ENCODE measurements around the gene SEMA3C.
A peak's percentile ranks its signal among the peaks of the same experiment; 100 is the strongest.
"Not testable (repeated sequence)": the region's sequence is repeated elsewhere in the genome, so short reads cannot be mapped to it uniquely, and the experiment has no call there.

The SEMA3C gene

DNA sequence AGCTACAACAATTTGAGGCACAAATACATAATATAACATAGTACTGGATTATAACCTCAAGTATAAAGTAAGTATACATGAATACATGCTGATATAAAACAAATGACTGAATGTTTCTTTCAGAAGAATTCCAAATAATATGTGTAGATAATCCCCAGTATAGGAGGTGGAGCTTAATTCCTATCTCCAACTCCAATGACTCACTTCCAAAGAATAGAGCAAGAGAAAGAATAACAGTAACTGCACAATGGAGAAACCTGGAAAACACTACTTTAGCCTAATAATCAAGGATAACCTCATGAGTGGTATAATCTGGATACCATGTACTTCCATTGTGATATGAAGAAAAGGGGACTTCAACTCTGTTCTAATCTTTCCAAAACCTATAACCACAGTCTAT is 13.7 kb upstream of the SEMA3C start:
- Histone ChIP-seq H3K27ac (ENCODE audit: low read depth, low read length) (no peak overlapping the region), H3K27me3 (ENCODE audit: control insufficient read depth in 5 of 5, insufficient read depth in 4 of 5, low read length in 5 of 5) (no peaks in the 10 kb centered on the region), H3K9me3 (ENCODE audit: control insufficient read depth in 5 of 5, low read length in 5 of 5) (no peaks in the 10 kb centered on the region), H3K36me3 (ENCODE audit: control insufficient read depth in 5 of 5, insufficient read depth in 5 of 5, low read length in 5 of 5) (no peaks in the 10 kb centered on the region), H3K4me1 (ENCODE audit: control insufficient read depth in 5 of 5, insufficient read depth in 5 of 5, low read length in 5 of 5) (no peaks in the 10 kb centered on the region), H3K4me3 (ENCODE audit: low read depth in 1 of 5, low read length in 5 of 5) (no peak overlapping the region), H3K9ac (ENCODE audit: low read length in 5 of 5) (no peak overlapping the region)

DNA sequence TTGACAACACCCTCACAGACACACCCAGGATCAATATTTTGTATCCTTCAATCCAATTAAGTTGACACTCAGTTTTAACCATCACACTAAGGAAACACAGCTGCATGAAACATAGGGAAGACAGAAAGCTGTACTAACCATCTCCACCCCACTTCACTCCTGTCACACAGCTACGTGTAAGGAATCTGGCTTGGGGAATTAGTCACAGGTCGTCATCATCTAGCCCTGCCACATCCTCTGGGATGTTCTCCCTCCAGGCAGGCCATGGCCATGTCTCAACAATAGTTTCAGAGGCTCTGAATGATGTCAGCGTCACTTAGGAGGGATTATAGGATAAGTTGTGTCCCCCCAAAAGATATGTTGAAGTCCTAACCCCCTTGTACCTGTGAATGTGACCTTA is 10.8 kb upstream of the SEMA3C start:
- no peaks in the 10 kb centered on the region for H3K4me1 ChIP-seq (ENCODE audit: control insufficient read depth in 5 of 5, insufficient read depth in 5 of 5, low read length in 5 of 5)

GRCh38 chr7:80926955-80927354 is 8.1 kb upstream of the SEMA3C start:
- H3K36me3 ChIP-seq (ENCODE audit: control insufficient read depth in 5 of 5, insufficient read depth in 5 of 5, low read length in 5 of 5); H3K9ac ChIP-seq (ENCODE audit: low read length in 5 of 5); H3K27ac ChIP-seq (ENCODE audit: low read depth, low read length): not testable (repeated sequence)

More for the DNA sequence above, 10.8 kb upstream of the SEMA3C start:
- H3K4me3 ChIP-seq (ENCODE audit: low read depth in 1 of 5, low read length in 5 of 5), result no peak overlapping the region
- H3K9me3 ChIP-seq (ENCODE audit: control insufficient read depth in 5 of 5, low read length in 5 of 5), result no peaks in the 10 kb centered on the region
- H3K27ac ChIP-seq (ENCODE audit: low read depth, low read length), result no peak overlapping the region
- H3K9ac ChIP-seq (ENCODE audit: low read length in 5 of 5), result no peak overlapping the region
- H3K27me3 ChIP-seq (ENCODE audit: control insufficient read depth in 5 of 5, insufficient read depth in 4 of 5, low read length in 5 of 5), result no peaks in the 10 kb centered on the region
- H3K36me3 ChIP-seq (ENCODE audit: control insufficient read depth in 5 of 5, insufficient read depth in 5 of 5, low read length in 5 of 5), result no peaks in the 10 kb centered on the region

DNA sequence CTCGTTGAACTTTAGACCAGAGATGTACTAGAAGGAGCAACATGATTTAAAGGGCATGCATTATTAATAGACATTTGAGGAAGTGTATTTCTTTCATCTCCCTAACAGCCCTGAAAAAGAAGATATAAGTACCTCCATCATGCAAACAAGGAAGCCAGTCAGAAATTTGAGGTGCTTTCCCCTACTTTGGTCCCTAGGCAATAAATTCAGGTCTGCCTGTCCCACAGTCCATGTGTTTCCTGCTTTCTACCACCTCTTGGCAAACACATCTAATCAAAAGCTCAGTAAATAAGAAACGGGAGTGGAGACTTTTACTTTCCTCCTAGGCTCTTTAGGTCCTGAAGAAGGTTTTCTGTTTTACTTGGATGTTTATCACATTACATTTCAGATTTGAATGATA is 5.2 kb upstream of the SEMA3C start:
- H3K4me3 ChIP-seq (ENCODE audit: low read depth in 1 of 5, low read length in 5 of 5), result no peak overlapping the region
- H3K4me1 ChIP-seq (ENCODE audit: control insufficient read depth in 5 of 5, insufficient read depth in 5 of 5, low read length in 5 of 5), result peaks cover 0 to 19% (median 4%) of the 10 kb centered on the region in 5 donors
- no peak overlapping the region for H3K27ac ChIP-seq (ENCODE audit: low read depth, low read length)
- H3K36me3 ChIP-seq (ENCODE audit: control insufficient read depth in 5 of 5, insufficient read depth in 5 of 5, low read length in 5 of 5), result no peaks in the 10 kb centered on the region
- no peak overlapping the region for H3K9ac ChIP-seq (ENCODE audit: low read length in 5 of 5)
- no peaks in the 10 kb centered on the region for H3K27me3 ChIP-seq (ENCODE audit: control insufficient read depth in 5 of 5, insufficient read depth in 4 of 5, low read length in 5 of 5)
- H3K9me3 ChIP-seq (ENCODE audit: control insufficient read depth in 5 of 5, low read length in 5 of 5), result no peaks in the 10 kb centered on the region

More at GRCh38 chr7:80926955-80927354, 8.1 kb upstream of the SEMA3C start:
- not testable (repeated sequence) for H3K27me3 ChIP-seq (ENCODE audit: control insufficient read depth in 5 of 5, insufficient read depth in 4 of 5, low read length in 5 of 5); H3K9me3 ChIP-seq (ENCODE audit: control insufficient read depth in 5 of 5, low read length in 5 of 5); H3K4me3 ChIP-seq (ENCODE audit: low read depth in 1 of 5, low read length in 5 of 5); H3K4me1 ChIP-seq (ENCODE audit: control insufficient read depth in 5 of 5, insufficient read depth in 5 of 5, low read length in 5 of 5)

GRCh38 chr7:80923211-80923612 is 4.4 kb upstream of the SEMA3C start:
- Histone ChIP-seq H3K4me1 (ENCODE audit: control insufficient read depth in 5 of 5, insufficient read depth in 5 of 5, low read length in 5 of 5) (peaks cover 0 to 19% (median 9%) of the 10 kb centered on the region in 5 donors), H3K27me3 (ENCODE audit: control insufficient read depth in 5 of 5, insufficient read depth in 4 of 5, low read length in 5 of 5) (no peaks in the 10 kb centered on the region), H3K9ac (ENCODE audit: low read length in 5 of 5) (no peak overlapping the region), H3K9me3 (ENCODE audit: control insufficient read depth in 5 of 5, low read length in 5 of 5) (no peaks in the 10 kb centered on the region), H3K27ac (ENCODE audit: low read depth, low read length) (no peak overlapping the region), H3K36me3 (ENCODE audit: control insufficient read depth in 5 of 5, insufficient read depth in 5 of 5, low read length in 5 of 5) (no peaks in the 10 kb centered on the region), H3K4me3 (ENCODE audit: low read depth in 1 of 5, low read length in 5 of 5) (no peak overlapping the region)

DNA sequence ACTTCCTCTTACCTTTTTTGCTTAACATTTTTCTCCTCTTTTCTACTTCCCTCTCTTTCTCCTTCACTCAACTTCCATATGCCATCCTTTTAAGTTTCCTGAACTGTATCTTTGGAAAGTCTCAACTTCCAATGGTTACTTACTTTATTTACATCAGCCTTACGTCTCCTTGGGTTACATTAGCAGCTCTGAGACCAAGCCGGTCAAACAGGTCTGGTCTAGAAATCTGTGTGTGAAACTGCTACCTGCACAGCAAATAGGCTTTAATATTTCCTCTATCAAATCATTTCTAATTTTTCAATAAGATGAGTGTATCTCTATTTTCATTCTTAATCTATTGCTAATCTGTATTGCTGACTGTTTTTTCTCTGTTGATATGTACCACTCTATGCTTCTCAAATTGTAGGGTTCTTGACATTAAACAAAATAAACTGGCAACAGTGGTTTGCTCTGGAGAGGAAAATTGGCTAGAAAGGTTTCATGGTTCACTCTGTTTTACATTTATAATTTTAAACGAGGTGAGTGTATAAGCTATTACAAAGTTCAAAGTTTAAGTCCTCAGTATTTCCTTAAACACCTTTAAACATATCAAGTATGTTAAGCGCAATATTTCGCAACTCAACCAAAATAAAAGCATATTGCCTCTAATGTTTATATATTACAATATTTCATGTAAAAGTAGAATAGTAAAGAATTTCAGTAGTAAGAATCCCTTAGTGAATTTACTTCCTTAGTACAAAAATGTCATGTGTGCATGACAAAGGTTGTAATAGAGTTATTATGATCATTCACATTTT is 3.6 kb upstream of the SEMA3C start:
- Histone ChIP-seq H3K4me1 (ENCODE audit: control insufficient read depth in 5 of 5, insufficient read depth in 5 of 5, low read length in 5 of 5) (peaks cover 0 to 19% (median 11%) of the 10 kb centered on the region in 5 donors), H3K4me3 (ENCODE audit: low read depth in 1 of 5, low read length in 5 of 5) (no peak overlapping the region), H3K27me3 (ENCODE audit: control insufficient read depth in 5 of 5, insufficient read depth in 4 of 5, low read length in 5 of 5) (no peaks in the 10 kb centered on the region), H3K9me3 (ENCODE audit: control insufficient read depth in 5 of 5, low read length in 5 of 5) (no peaks in the 10 kb centered on the region), H3K27ac (ENCODE audit: low read depth, low read length) (no peak overlapping the region), H3K36me3 (ENCODE audit: control insufficient read depth in 5 of 5, insufficient read depth in 5 of 5, low read length in 5 of 5) (no peaks in the 10 kb centered on the region), H3K9ac (ENCODE audit: low read length in 5 of 5) (no peak overlapping the region)

- H3K27me3 ChIP-seq (ENCODE audit: control insufficient read depth in 5 of 5, insufficient read depth in 4 of 5, low read length in 5 of 5), result no peaks in the 10 kb centered on the region
- no peak overlapping the region for H3K4me3 ChIP-seq (ENCODE audit: low read depth in 1 of 5, low read length in 5 of 5)
- H3K27ac ChIP-seq (ENCODE audit: low read depth, low read length), result peak overlapping the region; percentile 72
- H3K9me3 ChIP-seq (ENCODE audit: control insufficient read depth in 5 of 5, low read length in 5 of 5), result no peaks in the 10 kb centered on the region
- no peaks in the 10 kb centered on the region for H3K36me3 ChIP-seq (ENCODE audit: control insufficient read depth in 5 of 5, insufficient read depth in 5 of 5, low read length in 5 of 5)
- no peak overlapping the region for H3K9ac ChIP-seq (ENCODE audit: low read length in 5 of 5)
- peaks cover 0 to 24% (median 18%) of the 10 kb centered on the region in 5 donors for H3K4me1 ChIP-seq (ENCODE audit: control insufficient read depth in 5 of 5, insufficient read depth in 5 of 5, low read length in 5 of 5)
These were observed 2.3 kb upstream of the SEMA3C start for GRCh38 chr7:80921130-80921529.

DNA sequence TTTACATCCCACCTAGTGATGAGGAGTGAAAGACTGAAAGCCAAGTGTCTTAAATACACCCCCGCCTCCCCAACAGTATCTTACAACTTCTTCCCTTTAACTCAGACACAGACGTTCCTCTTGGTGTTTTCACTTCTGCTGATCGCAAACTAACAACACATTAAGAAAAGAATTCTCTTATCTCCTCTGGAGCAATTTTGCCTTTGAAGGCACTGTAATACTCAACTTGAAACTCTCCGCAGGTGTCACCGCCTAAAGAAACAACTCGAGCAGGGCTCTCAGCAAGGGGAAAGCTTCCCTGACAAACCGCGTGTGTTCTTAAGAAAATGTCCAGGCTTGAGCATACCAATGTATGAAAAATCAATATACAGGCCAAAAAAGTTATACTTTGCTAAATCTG is 452 bp downstream of the SEMA3C start:
- Histone ChIP-seq H3K9me3 (ENCODE audit: control insufficient read depth in 5 of 5, low read length in 5 of 5) (no peaks in the 10 kb centered on the region), H3K4me3 (ENCODE audit: low read depth in 1 of 5, low read length in 5 of 5) (peak overlapping the region; percentile 75 to 98 (median 93)), H3K27ac (ENCODE audit: low read depth, low read length) (peak overlapping the region; percentile 96), H3K36me3 (ENCODE audit: control insufficient read depth in 5 of 5, insufficient read depth in 5 of 5, low read length in 5 of 5) (peaks cover 0 to 5% (median 2%) of the 10 kb centered on the region in 5 donors), H3K9ac (ENCODE audit: low read length in 5 of 5) (peak overlapping the region; percentile 74 to 95 (median 93)), H3K4me1 (ENCODE audit: control insufficient read depth in 5 of 5, insufficient read depth in 5 of 5, low read length in 5 of 5) (peaks cover 0 to 37% (median 19%) of the 10 kb centered on the region in 5 donors), H3K27me3 (ENCODE audit: control insufficient read depth in 5 of 5, insufficient read depth in 4 of 5, low read length in 5 of 5) (no peaks in the 10 kb centered on the region)

DNA sequence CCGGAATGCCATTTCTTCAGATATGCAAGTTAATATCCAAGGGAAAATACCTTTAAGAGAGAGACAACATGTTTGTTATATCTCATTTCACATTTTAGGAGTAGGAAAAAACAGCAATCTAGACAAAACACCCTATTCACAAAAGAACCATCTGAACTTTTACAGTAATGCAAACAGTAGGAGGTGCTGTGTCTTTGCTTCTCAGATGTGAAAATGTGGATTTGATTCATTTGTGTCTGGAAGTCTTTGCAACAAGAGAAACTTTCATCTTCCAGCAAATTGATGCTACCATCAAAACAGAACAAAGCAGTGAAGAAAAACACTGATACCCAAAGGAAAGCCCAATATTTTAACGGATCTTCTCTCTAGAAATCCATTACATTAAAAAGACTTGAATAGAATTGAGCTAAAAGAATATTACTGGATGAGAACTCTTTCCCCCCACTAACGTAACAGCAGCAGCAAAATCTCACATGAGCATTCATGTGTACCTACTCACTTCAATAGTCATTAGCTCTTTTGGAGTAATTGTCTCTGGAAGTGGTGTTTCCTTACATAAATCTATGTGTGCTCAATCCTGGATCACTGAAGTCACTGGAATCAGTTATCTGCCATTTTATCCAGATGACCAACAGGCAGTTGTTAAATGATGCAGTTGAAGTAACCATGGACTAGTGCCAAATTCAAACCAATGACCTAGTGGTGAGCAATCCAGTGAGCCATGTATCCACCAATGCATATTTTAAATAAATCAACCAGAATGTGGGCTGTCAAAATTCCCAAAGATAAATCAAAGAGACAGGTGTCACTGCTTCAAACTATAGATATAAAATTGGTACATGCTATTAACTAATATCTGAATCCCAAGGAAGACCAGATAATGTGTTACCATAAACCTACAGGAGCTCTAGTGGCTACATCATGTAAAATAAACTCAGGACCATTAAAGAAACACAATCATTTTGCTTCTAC is 1.8 kb downstream of the SEMA3C start:
- no peaks in the 10 kb centered on the region for H3K27me3 ChIP-seq (ENCODE audit: control insufficient read depth in 5 of 5, insufficient read depth in 4 of 5, low read length in 5 of 5)
- H3K9ac ChIP-seq (ENCODE audit: low read length in 5 of 5), result peak overlapping the region in 4 of 5 donors; percentile 74 to 95 (median 92)
- H3K36me3 ChIP-seq (ENCODE audit: control insufficient read depth in 5 of 5, insufficient read depth in 5 of 5, low read length in 5 of 5), result peaks cover 0 to 5% (median 2%) of the 10 kb centered on the region in 5 donors
- H3K27ac ChIP-seq (ENCODE audit: low read depth, low read length), result peak overlapping the region; percentile 96
- H3K4me3 ChIP-seq (ENCODE audit: low read depth in 1 of 5, low read length in 5 of 5), result peak overlapping the region; percentile 75 to 98 (median 93)
- peaks cover 0 to 39% (median 19%) of the 10 kb centered on the region in 5 donors for H3K4me1 ChIP-seq (ENCODE audit: control insufficient read depth in 5 of 5, insufficient read depth in 5 of 5, low read length in 5 of 5)
- H3K9me3 ChIP-seq (ENCODE audit: control insufficient read depth in 5 of 5, low read length in 5 of 5), result no peaks in the 10 kb centered on the region

GRCh38 chr7:80910228-80910627 is 8.6 kb downstream of the SEMA3C start:
- H3K4me1 ChIP-seq (ENCODE audit: control insufficient read depth in 5 of 5, insufficient read depth in 5 of 5, low read length in 5 of 5), result peaks cover 0 to 28% (median 2%) of the 10 kb centered on the region in 5 donors
- H3K4me3 ChIP-seq (ENCODE audit: low read depth in 1 of 5, low read length in 5 of 5), result no peak overlapping the region
- H3K9me3 ChIP-seq (ENCODE audit: control insufficient read depth in 5 of 5, low read length in 5 of 5), result no peaks in the 10 kb centered on the region
- H3K27ac ChIP-seq (ENCODE audit: low read depth, low read length), result no peak overlapping the region
- no peaks in the 10 kb centered on the region for H3K27me3 ChIP-seq (ENCODE audit: control insufficient read depth in 5 of 5, insufficient read depth in 4 of 5, low read length in 5 of 5)
- H3K9ac ChIP-seq (ENCODE audit: low read length in 5 of 5), result no peak overlapping the region
- peaks cover 0 to 5% (median 0%) of the 10 kb centered on the region in 5 donors for H3K36me3 ChIP-seq (ENCODE audit: control insufficient read depth in 5 of 5, insufficient read depth in 5 of 5, low read length in 5 of 5)
